GM10847 (cell line): ENCODE measurements around the gene CATSPERZ.
A peak's percentile ranks its signal among the peaks of the same experiment; 100 is the strongest.

Experiments
- POLR2A ChIP-seq: IDR thresholded peaks from 2 replicates; pipeline ENCODE4 v1.6.1; 2011; ENCODE audit not compliant: insufficient read length; ENCODE audit errors: extremely low read depth

CATSPERZ gene

DNA sequence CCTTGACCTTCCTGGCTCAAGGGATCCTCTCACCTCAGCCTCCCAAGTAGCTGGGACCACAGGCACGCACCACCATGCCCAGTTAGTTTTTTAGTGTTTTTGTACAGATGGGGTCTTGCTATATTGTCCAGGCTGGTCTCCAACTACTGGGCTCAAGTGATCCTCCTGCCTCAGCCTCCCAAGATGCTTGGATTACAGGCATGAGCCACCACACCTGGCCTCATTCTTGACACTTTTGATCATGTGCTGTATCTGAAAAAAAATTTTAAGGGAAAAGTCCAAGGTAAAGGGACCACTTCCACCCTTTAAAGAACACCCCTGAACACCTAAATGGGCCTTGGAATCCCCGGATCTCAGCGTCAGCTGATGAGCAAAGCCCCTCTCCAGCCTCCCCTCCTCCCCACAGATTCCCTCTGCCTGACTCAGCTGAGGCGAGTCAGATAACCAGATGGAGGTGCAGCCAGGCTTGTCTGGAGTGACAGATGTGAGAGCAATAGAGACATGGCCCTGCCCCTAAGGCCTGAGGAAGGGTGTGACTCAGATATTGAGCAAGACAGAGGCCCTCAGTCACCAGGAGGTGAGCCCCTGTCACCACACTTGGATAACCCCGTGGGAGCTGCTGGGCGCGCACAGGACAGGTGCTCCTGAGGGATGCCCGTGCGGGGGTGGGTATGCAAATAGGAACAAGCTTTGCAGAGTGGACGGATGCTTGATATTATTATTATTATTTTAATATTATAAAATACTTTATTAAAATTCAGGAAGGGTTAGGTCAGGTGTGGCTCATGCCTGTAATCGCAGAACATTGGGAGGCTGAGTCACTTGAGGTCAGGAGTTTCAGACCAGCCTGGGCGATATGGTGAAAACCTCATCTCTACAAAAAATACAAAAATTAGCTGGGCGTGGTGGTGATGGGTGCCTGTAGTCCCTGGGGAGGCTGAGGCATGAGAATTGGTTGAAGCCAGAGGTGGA, 34.9 kb downstream of the CATSPERZ start:
- no peak for TF ChIP-seq POLR2A

DNA sequence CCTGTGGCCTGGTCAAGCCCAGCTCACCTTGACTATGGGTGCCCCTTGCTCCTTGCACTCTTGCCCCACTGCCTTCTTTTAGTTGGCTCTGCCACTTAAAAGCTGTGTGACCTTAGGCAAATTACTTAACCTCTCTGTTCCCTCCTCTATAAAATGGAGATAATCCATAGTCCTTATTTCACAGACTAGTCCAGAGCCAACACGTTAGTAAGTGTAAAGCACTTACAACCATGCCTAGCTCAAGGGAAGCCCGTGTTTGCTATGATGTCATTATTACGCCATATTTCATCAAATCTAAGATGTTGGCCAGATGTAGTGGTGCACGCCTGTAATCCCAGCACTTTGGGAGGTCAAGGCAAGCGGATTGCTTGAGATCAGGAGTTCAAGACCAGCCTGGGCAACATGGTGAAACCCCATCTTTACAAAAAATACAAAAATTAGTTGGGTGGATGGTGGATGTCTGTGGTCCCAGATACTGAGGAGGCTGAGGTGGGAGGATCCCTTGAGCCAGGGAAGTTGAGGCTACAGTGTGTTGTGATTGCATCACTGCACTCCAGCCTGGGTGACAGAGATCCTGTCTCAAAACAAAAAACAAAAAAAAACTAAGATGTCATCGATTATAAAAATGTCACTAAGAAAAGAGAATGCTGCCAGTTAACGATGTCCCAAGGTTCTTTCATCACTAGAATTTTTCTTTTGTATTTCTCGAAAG, 37.5 kb downstream of the CATSPERZ start:
- TF ChIP-seq POLR2A = no peak

DNA sequence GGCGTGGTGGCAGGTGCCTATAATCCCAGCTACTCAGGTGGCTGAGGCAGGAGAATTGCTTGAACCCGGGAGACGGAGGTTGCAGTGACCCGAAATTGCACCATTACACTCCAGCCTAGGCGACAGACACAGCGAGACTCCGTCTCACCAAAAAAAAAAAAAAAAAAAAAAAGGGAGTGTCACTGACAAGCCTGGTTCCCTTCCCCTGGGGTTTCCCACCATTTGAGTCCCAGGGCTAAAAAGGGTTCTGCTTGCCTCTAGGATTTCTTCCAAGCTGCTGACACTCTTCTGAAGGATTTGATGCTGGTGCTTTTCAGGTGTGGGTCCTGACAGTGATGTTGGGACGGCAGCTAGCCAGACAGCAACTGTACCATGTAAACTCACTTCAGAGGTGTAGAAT, 38.6 kb downstream of the CATSPERZ start:
- no peak for TF ChIP-seq POLR2A

DNA sequence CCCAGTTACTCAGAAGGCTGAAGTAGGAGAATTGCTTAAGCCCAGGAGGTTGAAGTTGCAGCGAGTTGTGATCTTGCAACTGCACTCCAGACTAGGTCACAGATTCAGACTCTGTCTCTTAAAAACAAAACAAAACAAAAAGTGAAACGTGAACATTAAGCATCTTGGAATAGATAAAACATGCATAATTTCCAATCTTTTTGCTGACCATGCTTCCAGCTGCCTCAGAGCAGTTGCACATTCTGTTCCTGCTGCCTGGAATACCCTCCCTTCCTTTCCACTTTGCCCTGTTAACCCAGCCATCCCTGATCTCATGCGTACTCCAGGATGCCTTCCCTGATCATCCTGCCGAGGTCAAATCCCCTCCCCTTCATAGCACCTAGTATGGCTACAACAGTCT, 39.1 kb downstream of the CATSPERZ start:
- TF ChIP-seq POLR2A = no peak

DNA sequence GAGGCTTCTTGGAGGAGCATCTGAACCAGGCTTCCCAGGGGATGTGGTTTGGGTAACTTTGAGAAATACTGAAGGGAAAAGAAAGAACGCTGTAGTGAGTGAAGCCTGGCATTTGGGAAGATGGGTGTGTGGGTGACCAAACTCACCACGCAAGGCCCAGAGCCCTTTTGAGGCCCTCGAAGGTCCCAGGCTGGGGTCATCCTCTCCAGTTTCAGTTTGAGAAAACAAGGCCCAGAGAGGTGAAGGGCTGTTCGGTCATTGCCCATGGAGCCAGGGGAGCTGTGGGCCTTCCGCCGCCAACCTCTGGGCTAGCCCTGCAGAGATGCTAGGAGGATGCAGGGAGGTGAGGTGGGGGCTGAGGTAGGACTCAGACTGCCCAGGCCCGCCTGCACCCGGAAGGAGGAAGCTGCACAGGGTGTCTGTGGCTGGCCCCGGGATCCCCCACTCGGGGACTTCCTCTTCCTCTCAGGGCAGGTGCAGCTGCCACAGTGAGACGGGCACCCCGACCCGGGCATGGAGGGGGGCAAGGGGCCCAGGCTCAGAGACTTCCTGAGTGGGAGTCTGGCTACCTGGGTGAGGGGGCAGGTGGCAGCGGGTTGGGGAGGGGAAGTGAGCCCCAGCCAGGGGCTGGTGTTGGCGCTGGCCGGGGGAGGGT, 39.7 kb downstream of the CATSPERZ start, which contains the start of gene CCDC88B:
TSS of gene CCDC88B (plus strand) at position 451 of the 655 bp plus-strand sequence. CDS start at position 514, 63 bp downstream.
- TF ChIP-seq POLR2A = peak; percentile 63

DNA sequence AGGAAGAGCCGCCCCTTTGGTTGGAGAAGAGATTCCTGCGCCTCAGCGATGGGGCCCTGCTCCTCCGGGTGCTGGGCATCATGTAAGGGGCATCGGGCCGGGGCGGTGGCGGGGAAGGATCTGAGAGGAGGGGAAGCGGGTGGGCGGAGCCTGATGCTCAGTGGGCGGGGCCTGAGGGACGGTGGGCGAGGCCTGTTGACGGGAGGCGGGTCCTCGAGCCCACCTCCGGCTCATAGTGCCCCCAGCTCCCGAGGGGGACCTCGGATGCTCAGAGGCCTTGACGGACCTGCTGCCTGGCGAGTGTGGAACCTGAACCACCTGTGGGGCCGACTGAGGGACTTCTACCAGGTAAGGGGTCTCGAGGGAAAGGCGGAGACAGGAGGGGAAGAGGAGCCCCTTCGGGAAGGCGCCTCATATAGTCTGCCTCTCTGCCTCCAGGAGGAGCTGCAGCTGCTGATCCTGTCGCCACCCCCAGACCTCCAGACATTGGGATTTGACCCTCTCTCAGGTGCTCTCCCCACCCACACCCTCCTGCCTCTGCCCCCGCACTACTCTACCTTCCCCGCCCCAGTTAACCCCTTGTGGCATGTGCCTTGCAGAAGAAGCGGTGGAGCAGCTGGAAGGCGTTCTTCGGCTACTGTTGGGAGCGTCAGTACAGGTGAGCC, 40.6 kb downstream of the CATSPERZ start:
- peak; percentile 56 for TF ChIP-seq POLR2A

DNA sequence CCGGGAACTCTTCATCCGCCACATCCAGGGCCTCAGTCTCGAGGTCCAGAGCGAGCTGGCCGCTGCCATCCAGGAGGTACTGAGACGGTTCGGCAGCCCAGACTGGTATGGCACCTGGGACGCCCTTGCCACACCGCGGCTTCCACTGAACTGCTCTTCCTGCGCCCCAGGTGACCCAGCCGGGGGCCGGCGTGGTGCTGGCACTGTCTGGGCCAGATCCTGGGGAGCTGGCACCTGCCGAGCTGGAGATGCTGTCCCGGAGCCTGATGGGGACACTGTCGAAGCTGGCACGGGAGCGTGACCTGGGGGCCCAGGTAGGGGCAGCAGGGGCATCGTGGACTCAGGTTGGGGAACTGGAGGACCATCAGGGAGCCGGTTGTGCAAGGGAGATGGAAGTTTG, 41.3 kb downstream of the CATSPERZ start:
- no peak for TF ChIP-seq POLR2A

DNA sequence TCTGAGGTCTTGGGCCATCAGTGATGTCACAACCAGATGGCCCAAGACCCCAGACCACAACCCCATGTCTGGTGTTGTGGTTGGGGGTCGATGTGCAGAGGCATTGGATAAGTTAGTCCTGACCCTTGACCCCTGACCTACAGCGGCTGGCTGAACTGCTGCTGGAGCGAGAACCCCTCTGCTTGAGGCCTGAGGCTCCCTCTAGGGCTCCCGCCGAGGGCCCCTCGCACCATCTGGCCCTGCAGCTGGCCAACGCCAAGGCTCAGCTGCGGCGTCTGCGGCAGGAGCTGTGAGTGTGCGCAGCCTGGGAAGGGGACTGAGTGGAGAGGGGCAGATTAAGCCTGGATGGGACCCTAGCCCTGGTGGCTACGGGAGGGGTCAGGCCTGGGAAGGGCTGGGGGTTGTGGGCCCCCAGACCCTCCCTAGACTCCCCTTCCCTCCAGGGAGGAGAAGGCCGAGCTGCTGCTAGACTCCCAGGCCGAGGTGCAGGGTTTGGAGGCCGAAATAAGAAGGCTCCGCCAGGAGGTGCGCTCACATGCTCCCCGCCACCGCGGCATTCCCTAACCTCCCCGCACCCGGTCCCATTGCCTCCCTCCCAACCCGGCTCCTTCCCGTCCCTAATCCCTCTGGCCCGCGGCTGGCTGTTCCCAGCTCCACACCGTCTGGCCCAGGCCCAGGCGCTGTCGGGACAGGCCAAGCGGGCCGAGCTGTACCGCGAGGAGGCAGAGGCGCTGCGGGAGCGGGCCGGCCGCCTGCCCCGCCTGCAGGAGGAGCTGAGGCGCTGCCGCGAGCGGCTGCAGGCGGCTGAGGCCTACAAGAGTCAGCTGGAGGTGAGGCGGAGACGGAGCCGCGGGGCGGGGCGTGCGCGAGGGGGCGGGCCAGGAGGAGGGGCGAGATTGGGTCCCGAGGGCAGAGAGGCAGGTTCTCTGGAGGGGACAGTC, 42.0 kb downstream of the CATSPERZ start:
- no peak for TF ChIP-seq POLR2A

DNA sequence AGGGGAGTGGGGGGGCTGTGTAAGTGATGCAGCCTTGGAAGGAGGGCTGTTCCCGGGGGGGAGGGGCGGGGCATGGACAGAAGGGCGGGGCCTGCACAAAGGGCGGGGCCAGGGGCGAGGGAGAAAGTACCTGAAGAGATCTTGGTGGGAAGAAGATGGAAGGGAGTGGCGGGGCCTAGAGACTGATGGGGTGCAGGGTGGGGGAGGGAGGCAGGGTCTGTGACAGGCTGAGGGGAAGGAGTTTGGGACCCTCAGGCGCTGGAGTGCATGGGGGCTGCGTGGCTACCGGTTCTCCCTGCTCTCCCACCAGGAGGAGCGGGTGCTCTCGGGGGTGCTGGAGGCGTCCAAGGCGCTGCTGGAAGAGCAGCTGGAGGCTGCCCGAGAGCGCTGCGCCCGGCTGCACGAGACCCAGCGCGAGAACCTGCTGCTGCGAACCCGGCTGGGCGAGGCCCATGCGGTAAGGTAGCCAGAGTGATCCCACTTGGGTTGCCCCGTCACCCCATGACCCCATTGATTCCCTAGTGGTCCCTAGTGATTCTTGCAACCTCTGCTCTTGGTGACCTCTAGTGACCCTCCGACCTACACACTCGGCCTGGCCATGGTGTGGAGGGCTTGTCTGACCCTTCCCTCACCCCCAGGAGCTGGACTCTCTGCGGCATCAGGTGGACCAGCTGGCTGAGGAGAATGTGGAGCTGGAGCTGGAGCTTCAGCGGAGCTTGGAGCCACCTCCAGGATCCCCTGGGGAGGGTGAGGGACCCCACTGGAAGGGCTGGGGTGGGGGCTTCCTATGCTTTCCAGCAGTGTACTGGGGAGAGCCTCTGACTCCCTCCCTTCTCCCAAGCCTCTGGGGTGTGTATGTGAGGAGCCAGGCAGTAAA, 42.9 kb downstream of the CATSPERZ start:
- TF ChIP-seq POLR2A = no peak

DNA sequence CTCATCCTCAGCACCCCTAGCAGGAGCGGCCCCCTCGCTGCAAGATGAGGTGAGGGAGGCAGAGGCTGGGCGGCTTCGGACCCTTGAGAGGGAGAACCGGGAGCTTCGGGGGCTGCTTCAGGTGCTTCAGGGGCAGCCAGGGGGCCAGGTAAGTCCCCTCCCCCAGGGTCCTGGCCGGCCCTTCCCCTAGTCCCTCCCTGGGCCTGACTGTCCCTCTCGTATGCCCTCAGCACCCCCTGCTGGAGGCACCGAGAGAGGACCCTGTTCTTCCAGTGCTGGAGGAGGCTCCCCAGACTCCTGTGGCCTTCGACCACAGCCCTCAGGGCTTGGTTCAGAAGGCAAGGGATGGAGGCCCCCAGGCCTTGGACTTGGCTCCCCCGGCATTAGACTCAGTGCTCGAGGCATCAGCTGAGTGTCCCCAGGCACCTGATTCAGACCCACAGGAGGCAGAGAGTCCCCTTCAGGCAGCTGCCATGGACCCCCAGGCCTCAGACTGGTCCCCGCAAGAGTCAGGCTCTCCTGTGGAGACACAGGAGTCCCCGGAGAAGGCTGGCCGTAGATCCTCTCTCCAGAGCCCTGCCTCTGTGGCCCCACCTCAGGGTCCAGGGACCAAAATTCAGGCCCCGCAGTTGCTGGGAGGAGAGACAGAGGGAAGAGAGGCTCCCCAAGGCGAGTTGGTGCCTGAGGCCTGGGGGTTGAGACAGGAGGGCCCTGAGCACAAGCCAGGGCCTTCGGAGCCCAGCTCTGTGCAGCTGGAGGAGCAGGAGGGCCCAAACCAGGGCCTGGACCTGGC, 43.8 kb downstream of the CATSPERZ start:
- no peak for TF ChIP-seq POLR2A

DNA sequence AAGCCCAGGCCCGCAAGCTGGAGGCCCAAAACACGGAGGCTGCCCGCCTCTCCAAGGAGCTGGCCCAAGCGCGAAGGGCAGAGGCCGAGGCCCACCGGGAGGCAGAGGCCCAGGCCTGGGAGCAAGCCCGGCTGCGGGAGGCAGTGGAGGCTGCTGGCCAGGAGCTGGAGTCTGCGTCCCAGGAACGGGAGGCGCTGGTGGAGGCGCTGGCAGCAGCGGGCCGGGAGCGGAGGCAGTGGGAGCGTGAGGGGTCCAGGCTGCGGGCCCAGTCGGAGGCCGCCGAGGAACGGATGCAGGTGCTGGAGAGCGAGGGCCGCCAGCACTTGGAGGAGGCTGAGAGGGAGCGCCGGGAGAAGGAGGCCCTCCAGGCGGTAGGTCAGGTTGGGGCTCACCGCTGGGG, 44.6 kb downstream of the CATSPERZ start:
- TF ChIP-seq POLR2A = no peak

DNA sequence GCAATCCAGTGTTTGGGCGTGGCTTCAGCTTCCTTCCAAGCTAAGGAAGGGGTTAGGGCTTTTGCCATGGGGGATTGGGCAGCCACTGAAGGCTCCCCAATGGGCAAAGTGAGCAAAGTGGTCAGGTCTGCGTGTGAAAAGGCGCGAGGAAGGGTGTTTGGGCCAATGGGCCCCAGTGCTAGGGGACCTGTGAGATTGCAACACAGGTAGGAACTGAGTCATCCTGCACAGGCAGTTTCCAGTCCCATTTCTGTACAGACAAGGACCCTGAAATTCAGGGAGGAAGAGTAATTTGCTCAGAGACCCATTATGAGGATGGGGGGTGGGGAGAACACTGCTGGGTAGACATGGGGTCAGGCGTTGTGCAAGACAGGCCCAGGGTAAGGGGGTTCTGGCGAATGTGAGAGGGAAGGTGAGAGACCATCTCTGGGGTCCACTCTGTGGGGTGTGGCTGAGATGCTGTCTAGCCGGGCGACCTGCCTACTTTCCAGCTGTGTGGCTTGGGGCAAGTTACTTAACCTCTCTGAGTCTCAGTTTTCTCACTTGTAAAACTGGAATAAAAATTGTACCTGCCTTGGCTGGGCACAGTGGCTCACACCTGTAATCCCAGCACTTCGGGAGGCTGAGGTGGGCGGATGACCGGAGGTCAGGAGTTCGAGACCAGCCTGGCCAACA, 47.2 kb downstream of the CATSPERZ start:
- no peak for TF ChIP-seq POLR2A
